NCI-H82 treated with DMSO at 0.1 percent for 48 hours (cell line): ENCODE results near the gene RAB31.

ENCODE experiments used
- DNase-seq: peaks from one replicate; lab custom pipeline; 2025; ENCODE audit not compliant: unreplicated experiment; lab: John Stamatoyannopoulos, UW

The RAB31 gene

GRCh38 chr18:9711361-9712129, 3.4 kb downstream of the RAB31 start:
- no peak for DNase-seq

DNA sequence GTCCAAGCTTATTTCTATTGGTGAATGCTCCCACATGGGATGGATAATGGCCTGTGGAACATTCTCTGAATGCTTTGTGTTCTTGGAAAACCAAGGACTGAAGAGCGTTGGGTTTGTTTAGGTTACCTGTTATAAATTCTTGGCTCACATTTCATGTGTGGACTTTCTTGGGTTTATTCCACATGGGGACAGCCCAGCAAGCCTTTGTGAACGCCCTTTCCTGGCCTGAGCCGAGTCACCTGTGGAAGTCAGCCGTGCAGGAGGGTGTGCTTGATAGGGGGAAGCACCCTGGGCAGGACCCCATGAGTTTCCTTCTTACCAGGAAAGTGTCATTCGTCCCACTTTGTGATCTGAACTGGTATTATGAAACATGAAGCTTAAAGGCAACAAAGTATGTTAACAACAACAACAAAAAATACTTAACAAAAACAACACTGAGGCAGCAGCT, 4.1 kb downstream of the RAB31 start:
- no peak for DNase-seq

GRCh38 chr18:9712611-9713010, 4.5 kb downstream of the RAB31 start:
- no peak for DNase-seq

- no peak for DNase-seq
These were observed 6.4 kb downstream of the RAB31 start for GRCh38 chr18:9714266-9715087.

- DNase-seq: no peak
These were observed 6.9 kb downstream of the RAB31 start for GRCh38 chr18:9715088-9715343.

DNA sequence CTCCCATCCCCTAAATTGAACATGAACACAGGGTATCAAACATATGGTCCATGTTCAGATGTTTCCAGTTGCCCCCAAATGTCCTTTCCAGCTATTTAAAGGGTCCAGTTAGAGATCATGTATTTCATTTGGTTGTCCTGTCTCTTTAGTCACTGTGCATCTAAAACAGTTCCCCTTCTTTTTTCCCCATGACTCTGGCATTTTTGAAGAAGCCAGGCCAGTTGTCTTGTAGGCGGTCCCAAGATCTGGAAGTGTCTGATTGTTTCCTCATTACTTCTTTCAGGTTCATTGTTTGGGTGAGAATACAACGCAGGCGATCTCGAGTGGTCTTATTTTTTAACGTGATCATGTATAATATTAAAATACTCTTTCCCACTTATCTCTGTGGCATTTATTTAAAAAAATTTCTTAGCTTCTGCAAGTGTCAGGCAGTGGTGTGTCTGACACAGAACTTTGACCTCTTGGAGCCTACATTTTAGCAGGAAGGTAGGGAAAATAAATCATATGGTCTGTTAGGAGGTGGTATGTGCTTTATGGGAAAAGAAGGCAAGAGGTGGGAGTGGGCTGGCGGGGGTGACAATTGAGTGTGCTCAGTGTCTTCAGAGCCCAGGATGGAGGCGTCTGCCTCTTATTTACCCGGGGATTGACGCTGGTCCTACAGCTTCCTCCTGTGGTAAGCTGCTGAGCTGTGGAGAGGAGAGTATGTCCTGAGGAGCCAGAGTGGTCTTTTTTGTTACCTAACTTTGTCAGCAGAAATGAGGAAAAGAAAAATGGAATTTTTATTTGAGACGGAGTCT, 8.1 kb downstream of the RAB31 start:
- DNase-seq: no peak

DNA sequence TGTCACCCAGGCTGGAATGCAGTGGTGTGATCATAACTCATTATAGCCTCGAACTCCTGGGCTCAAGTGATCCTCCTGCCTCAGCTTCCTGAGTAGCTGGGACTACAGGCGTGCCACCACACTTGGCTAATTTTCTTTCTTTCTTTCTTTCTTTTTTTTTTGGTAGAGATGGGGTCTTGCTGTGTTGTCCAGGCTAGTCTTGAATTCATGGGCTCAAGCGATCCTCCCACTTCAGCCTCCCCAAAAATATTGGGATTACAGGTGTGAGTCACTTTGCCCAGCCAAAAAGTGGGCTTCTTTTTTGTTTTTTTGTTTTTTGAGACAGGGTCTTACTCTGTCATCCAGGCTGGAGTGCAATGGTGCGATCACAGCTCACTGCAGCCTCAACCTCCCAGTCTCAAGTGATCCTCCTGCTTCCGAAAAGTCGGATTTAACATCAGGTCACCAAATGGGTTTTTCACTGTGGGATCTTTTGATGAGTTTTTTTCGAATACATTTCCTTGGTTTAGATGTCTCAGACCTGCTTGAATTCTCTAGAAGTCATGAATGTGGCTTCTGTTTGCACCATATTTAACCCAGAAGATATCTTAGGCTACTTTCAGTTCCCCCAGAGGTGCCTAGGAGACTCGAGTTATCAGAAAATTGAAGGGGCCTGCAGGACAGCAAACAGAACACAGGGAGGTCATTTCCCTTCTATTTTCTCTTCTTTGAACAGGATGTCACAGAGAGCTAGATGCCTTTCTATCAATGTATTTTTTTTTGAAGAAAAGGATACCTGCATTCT, 8.9 kb downstream of the RAB31 start:
- DNase-seq: no peak

GRCh38 chr18:9719421-9719981, 11.4 kb downstream of the RAB31 start:
- DNase-seq: no peak

- DNase-seq: no peak
These were observed 12.2 kb downstream of the RAB31 start for GRCh38 chr18:9720327-9720726.

DNA sequence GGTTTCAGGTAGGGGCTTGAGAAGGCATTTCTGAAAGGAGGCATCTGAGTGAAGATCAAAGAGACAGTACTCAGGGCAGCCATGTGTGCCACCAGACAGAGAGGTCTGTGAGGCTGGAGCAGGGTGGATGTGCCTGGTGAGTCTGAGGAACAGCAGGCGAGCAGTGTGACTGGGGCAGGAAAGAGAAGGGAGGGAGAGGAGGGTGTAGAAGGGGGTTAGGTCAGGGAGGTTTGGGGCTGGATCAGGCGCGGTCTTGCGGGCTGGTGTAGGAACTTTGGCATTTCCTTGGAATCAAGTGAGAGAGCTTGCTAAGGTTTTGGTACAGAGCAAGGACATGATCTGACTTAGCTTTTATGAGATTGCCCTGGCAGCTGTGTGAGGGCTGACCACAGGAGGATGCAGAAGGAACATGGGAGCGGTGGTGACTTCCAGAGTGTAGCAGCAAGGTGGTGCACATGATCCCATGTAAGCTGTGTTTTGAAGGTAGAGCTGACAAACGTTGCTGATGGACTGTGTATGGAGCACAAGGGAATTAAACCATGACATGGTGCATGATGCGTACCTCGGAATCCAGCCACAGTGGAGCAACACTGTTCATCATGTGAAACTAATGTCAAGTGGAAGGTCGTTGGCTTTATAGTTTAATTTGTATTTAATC, 13.9 kb downstream of the RAB31 start:
- no peak for DNase-seq

DNA sequence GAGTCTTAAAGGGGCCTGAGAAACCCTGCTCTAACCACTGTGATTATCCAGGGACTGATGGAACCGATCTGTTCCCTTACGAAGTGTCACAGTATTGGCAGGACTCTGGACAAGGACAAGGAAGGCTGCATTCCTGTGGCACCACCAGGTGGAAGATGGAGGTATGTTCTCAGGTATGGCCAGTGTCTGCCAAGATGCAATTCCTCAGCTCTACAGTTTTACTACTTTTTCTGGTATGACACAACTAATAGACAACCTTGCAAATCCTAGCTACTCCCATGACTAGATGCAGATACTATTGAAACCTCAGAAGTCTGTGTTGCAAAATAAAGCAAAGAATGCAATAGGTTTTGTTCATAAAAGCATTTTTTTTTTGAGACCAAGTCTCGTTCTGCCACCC, 14.6 kb downstream of the RAB31 start:
- DNase-seq: no peak

DNA sequence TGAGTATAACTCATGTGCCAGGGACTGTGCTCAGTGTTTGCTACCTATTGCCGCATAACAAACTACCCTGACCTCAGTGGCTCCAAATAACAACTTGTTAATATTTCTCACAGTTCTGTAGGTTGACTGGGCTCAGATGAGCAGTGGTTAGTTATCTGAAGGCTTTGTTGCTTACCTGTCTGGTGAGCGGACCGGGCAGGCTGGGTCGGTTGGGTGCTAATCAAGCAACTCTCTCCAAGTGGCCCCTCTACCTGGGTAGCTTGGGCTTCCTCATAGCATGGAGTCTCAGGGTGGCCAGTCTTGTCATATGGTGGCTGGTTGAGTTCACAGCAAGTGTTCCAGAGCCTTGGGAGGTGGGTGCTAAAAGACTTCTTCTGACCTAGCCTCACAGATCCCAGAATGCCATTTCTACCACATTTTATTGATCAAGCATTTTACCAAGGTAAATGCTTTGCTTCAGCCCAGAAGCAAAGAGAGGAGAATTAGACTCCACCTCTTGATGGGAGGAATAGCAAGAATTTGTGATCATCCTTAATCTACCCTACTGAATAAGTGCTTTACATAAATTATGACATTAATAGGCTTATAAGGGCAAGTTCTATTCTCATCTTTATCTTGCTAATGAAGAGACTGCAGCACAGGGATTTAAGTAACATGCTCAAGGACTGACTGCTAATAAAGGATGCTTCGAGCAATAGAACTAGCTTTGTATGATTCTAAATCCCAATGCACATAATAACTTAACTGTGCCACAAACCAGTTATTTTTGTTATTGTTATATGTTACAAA, 16.9 kb downstream of the RAB31 start:
- DNase-seq: no peak

DNA sequence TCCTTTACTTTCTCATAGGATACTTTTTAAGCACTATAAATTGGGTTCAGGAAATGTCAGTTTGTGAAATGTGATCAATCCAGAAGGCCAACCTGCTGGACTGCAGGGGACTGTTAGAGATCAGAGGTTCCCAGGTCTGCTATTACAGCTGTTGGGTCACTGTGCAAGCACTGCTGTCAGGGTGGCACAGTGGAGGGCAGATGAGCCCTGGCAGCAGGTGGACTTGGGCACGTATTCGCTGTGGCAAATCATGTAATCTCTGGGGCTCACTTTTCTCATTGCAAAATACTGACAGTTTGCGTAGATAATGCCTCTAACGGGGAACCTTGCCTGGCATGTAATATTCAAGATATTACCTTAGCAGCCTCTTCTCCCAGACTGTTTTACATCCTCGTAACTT, 18.1 kb downstream of the RAB31 start:
- no peak for DNase-seq

- DNase-seq: no peak
These were observed 18.8 kb downstream of the RAB31 start for GRCh38 chr18:9726936-9727335.

DNA sequence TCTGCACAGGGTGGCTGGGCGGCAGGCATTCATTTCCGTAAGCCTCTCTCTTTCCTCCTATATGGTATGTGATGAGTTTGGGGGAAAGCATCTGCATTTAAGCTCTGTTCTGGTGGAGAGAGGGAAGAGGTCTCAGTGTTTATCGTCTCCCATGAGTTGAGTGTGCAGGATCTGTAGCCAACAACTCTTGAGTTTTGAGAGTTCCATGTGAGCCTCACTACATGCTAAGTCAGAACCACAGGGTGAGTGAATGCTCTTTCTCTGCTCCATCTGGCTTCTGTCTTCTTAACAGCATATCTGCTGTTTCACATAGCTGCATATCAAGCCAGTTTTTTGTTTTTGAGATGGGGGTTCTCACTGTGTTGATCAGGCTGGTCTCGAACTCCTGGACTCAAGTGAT, 22.7 kb downstream of the RAB31 start:
- no peak for DNase-seq

DNA sequence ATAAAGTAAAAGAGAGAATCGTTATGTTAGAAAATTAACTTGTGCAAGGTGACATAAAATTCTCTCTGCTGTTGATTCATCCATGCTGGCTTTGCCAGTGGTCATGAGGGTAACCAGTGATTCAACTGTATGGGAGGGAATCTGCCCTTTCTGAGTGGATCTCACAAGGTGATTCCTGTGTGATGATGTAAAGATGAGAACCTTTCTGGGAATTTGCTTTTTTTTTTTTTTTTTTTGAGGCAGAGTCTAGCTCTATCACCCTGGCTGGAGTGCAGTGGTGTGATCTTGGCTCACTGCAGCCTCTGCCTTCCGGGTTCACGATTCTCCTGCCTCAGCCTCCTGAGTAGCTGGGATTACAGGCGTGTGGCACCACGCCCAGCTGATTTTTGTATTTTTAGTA, 23.3 kb downstream of the RAB31 start:
- no peak for DNase-seq

DNA sequence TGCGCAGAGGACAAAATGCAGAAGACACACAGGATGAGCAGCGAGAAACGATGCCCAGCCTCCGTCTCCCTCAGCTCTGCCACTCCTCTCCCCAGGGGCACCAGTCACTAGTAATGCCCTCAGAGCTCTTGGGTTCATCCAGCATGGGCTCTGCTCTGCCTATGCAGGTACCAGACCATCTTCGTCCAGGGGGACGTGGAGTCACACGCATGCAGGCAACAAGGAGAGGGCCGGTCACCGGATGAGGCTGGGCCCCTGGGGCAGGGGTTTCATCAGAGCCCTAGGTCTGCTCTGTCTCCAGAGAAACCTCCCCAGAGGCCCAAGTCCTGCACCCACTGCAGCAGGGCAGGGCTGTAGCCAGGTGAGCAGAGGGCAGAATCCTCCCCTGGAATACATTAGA, 23.9 kb downstream of the RAB31 start:
- no peak for DNase-seq

DNA sequence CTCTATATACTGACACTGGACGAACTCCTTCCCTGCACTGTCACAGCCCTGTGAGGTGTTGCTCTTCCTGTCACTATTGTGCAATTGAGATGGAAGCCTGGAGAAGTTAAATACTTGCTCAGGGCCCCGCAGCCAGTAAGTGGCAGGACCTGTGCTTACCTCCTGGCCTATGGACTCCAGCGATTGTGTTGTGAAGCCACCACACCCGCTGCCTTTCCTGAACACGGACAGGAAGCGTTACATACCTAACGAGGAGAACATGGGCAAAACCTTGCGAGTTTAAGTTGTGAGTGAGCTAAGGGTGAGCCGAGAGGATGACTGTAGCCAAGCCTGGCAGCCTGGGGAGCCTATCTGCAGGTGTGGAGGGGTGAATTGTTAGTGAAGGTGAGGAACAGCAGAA, 26.1 kb downstream of the RAB31 start:
- DNase-seq: no peak

DNA sequence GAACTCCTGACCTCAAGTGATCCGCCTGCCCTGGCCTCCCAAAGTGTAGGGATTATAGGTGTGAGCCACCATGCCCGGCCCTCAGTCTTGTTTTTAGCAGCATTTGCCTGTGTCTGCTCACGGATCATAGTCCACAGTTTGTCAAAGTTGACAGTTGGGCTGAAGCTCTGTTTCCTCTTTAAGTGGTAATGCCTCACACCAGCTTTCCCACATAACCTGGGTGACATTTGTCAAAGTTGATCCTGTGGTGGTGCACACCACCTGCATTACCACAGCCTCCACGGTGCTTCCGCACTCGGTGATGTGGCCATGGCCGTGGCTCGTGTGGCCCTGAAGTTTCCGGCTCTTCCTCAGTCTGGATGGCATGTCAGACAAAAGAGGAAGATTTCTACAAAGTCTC, 27.1 kb downstream of the RAB31 start:
- no peak for DNase-seq

DNA sequence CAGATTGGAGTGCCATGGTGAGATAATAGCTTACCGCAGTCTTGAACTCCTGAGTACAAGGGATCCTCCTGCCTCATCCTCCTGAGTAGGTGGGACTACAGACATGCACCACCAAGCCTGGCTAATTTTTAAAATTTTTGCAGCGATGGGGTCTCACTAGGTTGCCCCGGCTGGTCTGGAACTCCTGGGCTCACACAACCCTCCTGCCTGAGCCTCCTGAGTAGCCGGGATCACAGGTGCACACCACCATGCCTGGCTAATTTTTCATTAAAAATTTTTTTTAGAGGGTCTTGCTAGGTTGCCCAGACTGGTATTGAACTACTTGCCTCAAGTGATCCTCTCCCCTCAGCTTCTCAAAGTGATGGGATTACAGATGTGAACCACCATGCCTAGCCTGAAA, 27.8 kb downstream of the RAB31 start:
- DNase-seq: no peak
